Osteoblast (primary cell): ENCODE results near the gene SCARF1. TPM values are rescaled to one million over a fixed set of nuclear protein-coding genes. Genes with fewer than 3 reads are reported as not detected.

Experiments used
- DNase-seq: peaks from one replicate; pipeline ENCODE4 v3.0.0; 2011; ENCODE audit warnings: low spot score, mixed read lengths; ENCODE audit not compliant: insufficient read length; ENCODE audit errors: missing footprints
- H2AFZ ChIP-seq: 2 replicates; pipeline ENCODE4 v1.6.0; 2011; ENCODE audit warnings: mild to moderate bottlenecking, low read length
- H3K27ac ChIP-seq: 2 replicates; pipeline ENCODE4 v1.5.1; 2011; ENCODE audit warnings: mild to moderate bottlenecking, low read depth, low read length, moderate library complexity
- H3K27me3 ChIP-seq: 2 replicates; pipeline ENCODE4 v1.6.0; 2012; ENCODE audit warnings: mild to moderate bottlenecking, control low read depth, inconsistent platforms, low read length, moderate library complexity; ENCODE audit not compliant: insufficient read depth
- H3K36me3 ChIP-seq: 2 replicates; pipeline ENCODE4 v1.5.1; 2011; ENCODE audit warnings: mild to moderate bottlenecking, low read length, control low read depth, moderate library complexity; ENCODE audit not compliant: insufficient read depth
- H3K4me1 ChIP-seq: 2 replicates; pipeline ENCODE4 v1.5.1; 2011; ENCODE audit warnings: mild to moderate bottlenecking, low read length, control low read depth, moderate library complexity; ENCODE audit not compliant: insufficient read depth
- H3K4me2 ChIP-seq: 2 replicates; pipeline ENCODE4 v1.6.0; 2011; ENCODE audit warnings: mild to moderate bottlenecking, low read length; ENCODE audit not compliant: insufficient read depth
- H3K4me3 ChIP-seq: fragments of 200-600 bp; sonication (generic); 3 replicates; pipeline ENCODE4 v1.5.1; 2012; ENCODE audit warnings: mild to moderate bottlenecking, low read length, inconsistent platforms; ENCODE audit not compliant: insufficient read depth
- H3K79me2 ChIP-seq: 2 replicates; pipeline ENCODE4 v1.6.0; 2012; ENCODE audit warnings: mild to moderate bottlenecking, low read length, control low read depth, inconsistent platforms; ENCODE audit not compliant: insufficient read depth
- H3K9me3 ChIP-seq: 2 replicates; pipeline ENCODE4 v1.5.1; 2011; ENCODE audit warnings: low read depth, low read length, control low read depth
- H4K20me1 ChIP-seq: 2 replicates; pipeline ENCODE4 v1.6.0; 2012; ENCODE audit warnings: mild to moderate bottlenecking, low read length, control low read depth; ENCODE audit not compliant: insufficient read depth
- total RNA-seq: library from RNA; depleted of rRNA; stranded (reverse); fragments of >200 nt; gene quantifications from 2 replicates; pipeline ENCODE4 v1.2.3, GENCODE V29; 2012
- TF ChIP-seq, protein P1 (sequence below): IDR thresholded peaks from 2 replicates; pipeline ENCODE4 v1.5.1; 2011; ENCODE audit warnings: mild to moderate bottlenecking, low read depth, low read length, moderate library complexity; ENCODE audit errors: extremely low read depth

Gene SCARF1
- total RNA-seq, 1 donor = 1.4 TPM

GRCh38 chr17:1604831-1605528 lies 40.6 kb downstream of the SCARF1 start:
- H3K9me3 ChIP-seq = no peaks in the 10 kb centered on the region
- H2AFZ ChIP-seq = no peak overlapping the region
- H3K27me3 ChIP-seq = no peaks in the 10 kb centered on the region
- H3K27ac ChIP-seq = no peak overlapping the region
- no peaks in the 10 kb centered on the region for H3K79me2 ChIP-seq
- H3K4me1 ChIP-seq = peaks cover 7% of the 10 kb centered on the region
- no peak for DNase-seq
- no peaks in the 10 kb centered on the region for H3K36me3 ChIP-seq
- H3K4me3 ChIP-seq = no peak overlapping the region
- no peaks in the 10 kb centered on the region for H4K20me1 ChIP-seq
- no peak overlapping the region for H3K4me2 ChIP-seq
- TF ChIP-seq, protein P1, sequence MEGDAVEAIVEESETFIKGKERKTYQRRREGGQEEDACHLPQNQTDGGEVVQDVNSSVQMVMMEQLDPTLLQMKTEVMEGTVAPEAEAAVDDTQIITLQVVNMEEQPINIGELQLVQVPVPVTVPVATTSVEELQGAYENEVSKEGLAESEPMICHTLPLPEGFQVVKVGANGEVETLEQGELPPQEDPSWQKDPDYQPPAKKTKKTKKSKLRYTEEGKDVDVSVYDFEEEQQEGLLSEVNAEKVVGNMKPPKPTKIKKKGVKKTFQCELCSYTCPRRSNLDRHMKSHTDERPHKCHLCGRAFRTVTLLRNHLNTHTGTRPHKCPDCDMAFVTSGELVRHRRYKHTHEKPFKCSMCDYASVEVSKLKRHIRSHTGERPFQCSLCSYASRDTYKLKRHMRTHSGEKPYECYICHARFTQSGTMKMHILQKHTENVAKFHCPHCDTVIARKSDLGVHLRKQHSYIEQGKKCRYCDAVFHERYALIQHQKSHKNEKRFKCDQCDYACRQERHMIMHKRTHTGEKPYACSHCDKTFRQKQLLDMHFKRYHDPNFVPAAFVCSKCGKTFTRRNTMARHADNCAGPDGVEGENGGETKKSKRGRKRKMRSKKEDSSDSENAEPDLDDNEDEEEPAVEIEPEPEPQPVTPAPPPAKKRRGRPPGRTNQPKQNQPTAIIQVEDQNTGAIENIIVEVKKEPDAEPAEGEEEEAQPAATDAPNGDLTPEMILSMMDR = no peak

- TF ChIP-seq, protein P1 = no peak
- no peaks in the 10 kb centered on the region for H3K9me3 ChIP-seq
- H3K27ac ChIP-seq = no peak overlapping the region
- no peak overlapping the region for H3K4me3 ChIP-seq
- no peaks in the 10 kb centered on the region for H3K79me2 ChIP-seq
- H2AFZ ChIP-seq = no peak overlapping the region
- no peak overlapping the region for H3K4me2 ChIP-seq
- no peak for DNase-seq
- no peaks in the 10 kb centered on the region for H3K27me3 ChIP-seq
- no peaks in the 10 kb centered on the region for H3K4me1 ChIP-seq
- H4K20me1 ChIP-seq = no peaks in the 10 kb centered on the region
- no peaks in the 10 kb centered on the region for H3K36me3 ChIP-seq
Measured at GRCh38 chr17:1601571-1601970, 44.0 kb downstream of the SCARF1 start.

DNA sequence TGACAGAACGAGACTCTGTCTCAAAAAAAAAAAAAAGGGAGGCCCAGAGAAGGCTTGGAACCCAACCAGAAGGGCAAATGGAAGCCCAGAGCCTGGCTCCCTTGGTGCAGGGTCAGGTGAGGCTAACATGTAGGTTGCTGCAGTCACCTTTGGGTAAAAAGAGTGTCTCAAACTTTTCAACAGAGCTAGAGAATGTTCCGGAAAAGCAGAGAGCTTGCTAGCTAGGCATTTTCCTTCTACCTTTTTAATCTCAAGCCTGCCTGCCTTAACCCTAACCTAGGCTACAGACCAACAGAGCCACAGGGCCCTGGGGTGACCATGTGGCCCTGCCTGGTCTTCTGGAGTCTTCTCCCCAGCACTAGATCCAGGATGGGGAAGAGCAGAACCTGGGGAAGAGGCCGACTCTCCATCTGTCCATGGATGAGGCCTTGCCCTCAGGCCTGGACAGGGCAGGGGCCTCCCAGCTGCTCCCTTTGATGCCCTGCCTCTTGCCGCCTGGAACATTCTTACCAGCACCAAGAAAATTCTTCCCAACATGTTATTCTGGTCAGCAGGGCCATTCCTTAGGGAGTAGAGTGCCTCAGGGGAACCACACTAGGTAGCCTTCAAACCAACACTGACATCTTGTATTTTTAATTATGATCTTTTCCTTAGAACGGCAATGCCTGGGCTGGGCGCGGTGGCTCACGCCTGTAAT lies 47.0 kb downstream of the SCARF1 start:
- Histone ChIP-seq H3K36me3 (no peaks in the 10 kb centered on the region), H3K79me2 (no peaks in the 10 kb centered on the region), H3K27ac (no peak overlapping the region), H3K27me3 (no peaks in the 10 kb centered on the region), H3K4me3 (no peak overlapping the region), H3K4me2 (no peak overlapping the region), H3K9me3 (no peaks in the 10 kb centered on the region), H3K4me1 (no peaks in the 10 kb centered on the region), H2AFZ (no peak overlapping the region), H4K20me1 (no peaks in the 10 kb centered on the region)
- DNase-seq = peak; percentile 59
- TF ChIP-seq, protein P1 = no peak

GRCh38 chr17:1597861-1598342 lies 47.6 kb downstream of the SCARF1 start:
- H3K79me2 ChIP-seq = no peaks in the 10 kb centered on the region
- TF ChIP-seq, protein P1 = no peak
- H3K4me2 ChIP-seq = no peak overlapping the region
- H3K27me3 ChIP-seq = no peaks in the 10 kb centered on the region
- H3K9me3 ChIP-seq = no peaks in the 10 kb centered on the region
- no peak overlapping the region for H3K4me3 ChIP-seq
- no peaks in the 10 kb centered on the region for H4K20me1 ChIP-seq
- no peaks in the 10 kb centered on the region for H3K36me3 ChIP-seq
- no peak overlapping the region for H2AFZ ChIP-seq
- no peak for DNase-seq
- H3K4me1 ChIP-seq = no peaks in the 10 kb centered on the region
- no peak overlapping the region for H3K27ac ChIP-seq
